Dermis microvascular lymphatic vessel endothelial cell (primary cell): ENCODE measurements around the gene FAM124B. TPM values are rescaled to one million over a fixed set of nuclear protein-coding genes. Genes with fewer than 3 reads are reported as not detected.
"Not testable (repeated sequence)": the region's sequence is repeated elsewhere in the genome, so short reads cannot be mapped to it uniquely, and the experiment has no call there.

ENCODE experiments used
- DNase-seq, 2 donors: peaks; one replicate each; pipeline versions ENCODE4 v3.0.0 to v3.0.0-alpha.2; 2010; ENCODE audit warnings: low read depth in 2 of 2
- total RNA-seq: library from RNA; depleted of rRNA; stranded (reverse); fragments of >200 nt; gene quantifications from 2 replicates; pipeline ENCODE4 v1.2.1, GENCODE V29; 2014

FAM124B gene
- total RNA-seq, 1 donor from 2014 or later: 48.8 TPM

- DNase-seq: no peak
Measured at GRCh38 chr2:224416656-224417360, 14.9 kb upstream of the FAM124B start.

GRCh38 chr2:224413381-224413780 is 11.5 kb upstream of the FAM124B start:
- DNase-seq: no peak

- DNase-seq: no peak
Measured at GRCh38 chr2:224412141-224413015, 10.5 kb upstream of the FAM124B start.

DNA sequence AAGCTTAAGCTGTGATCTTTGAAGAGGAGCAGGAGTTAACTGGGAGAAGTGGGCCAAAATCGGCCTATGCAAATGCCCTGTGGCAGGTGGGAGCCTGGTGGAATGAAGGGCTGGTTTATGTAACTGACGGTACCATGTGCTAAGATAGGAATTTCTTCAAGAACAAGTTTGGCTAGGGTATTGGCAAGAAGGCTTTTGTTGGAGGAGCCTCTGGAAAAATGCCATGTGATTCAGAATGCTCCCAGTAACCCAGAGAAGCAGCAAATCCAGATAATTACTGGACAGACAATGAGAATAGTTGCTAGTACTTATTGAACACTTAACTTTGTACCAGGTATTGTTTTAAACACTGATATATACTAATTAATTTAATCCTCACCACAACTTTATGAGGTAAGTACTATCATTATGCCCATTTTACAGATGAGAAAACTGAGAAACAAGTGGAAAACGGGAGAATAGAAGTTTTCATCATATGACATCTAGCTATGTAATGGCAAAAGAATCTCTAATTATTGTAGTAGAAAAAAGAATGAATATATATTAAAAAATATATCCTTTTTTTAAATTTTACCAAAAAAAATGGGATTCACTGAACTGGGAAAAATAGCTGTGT is 9.1 kb upstream of the FAM124B start:
- no peak for DNase-seq

GRCh38 chr2:224408676-224409075 is 6.8 kb upstream of the FAM124B start:
- DNase-seq: peak in 1 of 2 donors; percentile 54

- peak; percentile 89 to 100 for DNase-seq
Measured at GRCh38 chr2:224407241-224407701, 5.4 kb upstream of the FAM124B start.

- peak in 1 of 2 donors; percentile 85 for DNase-seq
Measured at GRCh38 chr2:224405841-224406370, 4.0 kb upstream of the FAM124B start.

- DNase-seq: no peak
Measured at GRCh38 chr2:224405412-224405811, 3.5 kb upstream of the FAM124B start.

GRCh38 chr2:224404796-224405195 is 2.9 kb upstream of the FAM124B start:
- no peak for DNase-seq

GRCh38 chr2:224403657-224404056 is 1.8 kb upstream of the FAM124B start:
- no peak for DNase-seq

GRCh38 chr2:224400886-224401632 is 848 bp downstream of the FAM124B start:
- DNase-seq: peak in 1 of 2 donors; percentile 60

- DNase-seq: no peak
Measured at GRCh38 chr2:224400174-224400810, 1.6 kb downstream of the FAM124B start.

DNA sequence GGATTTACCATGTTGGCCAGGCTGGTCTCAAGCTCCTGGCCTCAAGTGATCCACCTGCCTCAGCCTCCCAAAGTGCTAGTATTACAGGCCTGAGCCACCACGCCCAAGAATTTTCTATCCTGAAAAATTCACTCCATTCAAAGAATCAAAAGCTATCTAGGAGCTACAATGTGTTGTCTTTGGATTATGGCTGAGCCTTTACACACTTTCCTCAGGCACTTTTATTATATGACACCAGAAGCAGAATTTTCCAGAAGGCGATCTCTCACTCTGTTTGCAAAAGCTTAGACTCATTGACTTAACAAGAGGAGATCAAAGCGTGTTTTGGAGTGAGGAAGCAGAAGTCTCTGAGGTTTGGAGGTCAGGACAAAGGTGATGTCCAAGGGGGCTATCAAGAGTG is 3.6 kb downstream of the FAM124B start:
- no peak for DNase-seq

DNA sequence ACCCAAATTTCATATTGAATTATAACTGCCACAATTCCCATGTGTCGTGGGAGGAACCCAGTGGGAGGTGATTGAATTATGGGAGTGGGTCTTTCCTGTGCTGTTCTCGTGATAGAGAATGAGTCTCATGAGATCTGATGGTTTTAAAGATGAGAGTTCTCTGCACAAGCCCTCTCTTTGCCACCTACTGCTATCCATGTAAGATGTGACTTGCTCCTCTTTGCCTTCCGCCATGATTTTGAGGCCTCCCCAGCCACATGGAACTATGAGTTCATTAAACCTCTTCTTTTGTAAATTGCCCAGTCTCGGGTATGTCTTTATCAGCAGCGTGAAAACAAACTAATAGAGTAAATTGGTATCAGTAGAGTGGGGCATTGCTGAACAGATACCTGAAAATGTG is 4.8 kb downstream of the FAM124B start:
- DNase-seq: not testable (repeated sequence)

DNA sequence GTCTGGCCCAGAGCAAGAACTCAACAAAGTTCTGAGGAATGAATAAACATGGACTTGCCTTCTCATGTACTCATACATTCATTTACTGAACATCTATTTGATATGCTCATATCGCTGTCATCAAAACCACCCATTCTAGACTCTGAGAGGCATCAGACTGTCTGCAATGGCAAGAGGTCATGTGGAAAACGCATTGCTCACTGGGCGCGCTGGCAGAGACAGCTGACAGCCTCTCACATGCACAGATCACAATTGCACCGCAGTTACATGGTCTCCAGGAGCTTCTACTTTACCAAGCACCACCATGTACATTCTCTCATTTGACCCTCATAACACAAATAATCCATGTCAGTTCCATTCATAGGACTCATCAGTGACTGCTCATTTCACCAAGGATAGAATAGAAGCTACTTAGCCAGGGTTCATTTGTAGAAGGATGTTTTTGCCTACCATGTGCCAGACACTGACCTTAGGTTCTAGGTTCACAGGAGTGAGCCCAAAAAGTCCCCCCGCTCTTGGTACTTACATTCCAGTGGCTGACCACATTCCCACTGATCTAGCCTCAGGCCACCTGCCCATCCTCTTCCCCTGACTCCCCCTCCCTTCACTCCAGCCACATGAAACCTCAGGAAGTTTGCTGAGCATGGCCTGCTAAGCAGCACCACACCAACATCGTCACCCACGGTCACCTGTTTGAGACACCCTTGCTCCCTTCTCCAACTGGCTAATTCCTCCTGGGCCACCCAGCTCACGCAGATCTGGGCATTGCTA is 6.1 kb downstream of the FAM124B start:
- DNase-seq: no peak

- DNase-seq: no peak
Measured at GRCh38 chr2:224393157-224393872, 8.6 kb downstream of the FAM124B start.

GRCh38 chr2:224392545-224392944 is 9.4 kb downstream of the FAM124B start:
- no peak for DNase-seq

- peak in 1 of 2 donors; percentile 35 for DNase-seq
Measured at GRCh38 chr2:224389317-224389716, 12.6 kb downstream of the FAM124B start.

GRCh38 chr2:224386876-224387275 is 15.0 kb downstream of the FAM124B start:
- no peak for DNase-seq
